HFF-Myc (cell line): ENCODE measurements around the gene INO80E.

Experiments
- DNase-seq: peaks from one replicate; pipeline ENCODE4 v3.0.0-alpha.2; 2011; ENCODE audit warnings: low read depth; ENCODE audit errors: extremely low read depth
- H3K4me3 ChIP-seq: replicated peaks from 2 replicates; pipeline ENCODE4 v1.5.1; 2011; ENCODE audit warnings: low read depth, mild to moderate bottlenecking, control low read depth, low read length
- CTCF ChIP-seq: IDR thresholded peaks from 2 replicates; pipeline ENCODE4 v1.5.1; 2012; ENCODE audit warnings: mild to moderate bottlenecking, low read depth, low read length, control low read depth; ENCODE audit errors: missing control alignments

Gene INO80E

GRCh38 chr16:29993903-29994599 lies 2.0 kb upstream of the INO80E start:
- DNase-seq = no peak
- H3K4me3 ChIP-seq = peak overlapping the region; percentile 91

GRCh38 chr16:29994600-29995323 lies 1.3 kb upstream of the INO80E start:
- peak overlapping the region; percentile 91 for H3K4me3 ChIP-seq
- no peak for TF ChIP-seq CTCF
- no peak for DNase-seq

More at GRCh38 chr16:29993903-29994599, 2.0 kb upstream of the INO80E start:
- no peak for TF ChIP-seq CTCF

DNA sequence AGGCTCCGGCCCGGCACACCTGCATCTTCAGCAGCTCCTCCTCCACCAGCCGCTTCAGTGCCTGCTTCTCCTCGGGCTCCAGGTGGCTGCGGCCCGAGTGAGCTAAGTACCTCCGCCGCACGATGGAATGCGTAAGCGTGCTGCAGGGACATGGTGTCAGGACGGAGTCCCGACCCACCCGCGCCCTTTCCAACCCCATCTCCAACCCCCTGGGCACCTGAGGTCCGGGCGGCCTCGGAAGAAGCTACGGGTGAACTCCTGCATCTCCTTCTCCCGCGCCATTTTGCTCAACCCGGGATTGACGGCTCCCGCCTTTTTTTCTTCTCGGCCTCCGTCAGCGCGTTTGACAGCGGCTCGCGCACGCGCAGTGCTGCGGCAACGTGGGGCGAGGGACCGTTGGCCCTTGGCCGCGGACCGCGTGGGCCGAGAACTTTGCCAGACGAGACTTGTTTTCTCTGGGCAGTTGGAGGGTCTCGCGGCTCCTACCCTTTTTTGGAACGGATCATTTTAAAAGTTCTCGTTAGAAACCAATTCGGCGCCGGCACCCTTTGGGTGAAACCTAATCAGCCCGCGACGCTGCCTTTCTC lies 624 bp upstream of the INO80E start, which contains the start of gene HIRIP3:
Gene HIRIP3 (minus strand): TSS at position 294 of the 587 bp plus-strand sequence. CDS start 12 bp downstream, at position 282.
- peak within 1 kb of the TSS; percentile 91 for H3K4me3 ChIP-seq
- DNase-seq = no peak
- no peak for TF ChIP-seq CTCF

GRCh38 chr16:29996766-29997250 lies 767 bp downstream of the INO80E start:
- TF ChIP-seq CTCF = no peak
- peak overlapping the region; percentile 91 for H3K4me3 ChIP-seq
- no peak for DNase-seq

GRCh38 chr16:29999605-30000004 lies 3.6 kb downstream of the INO80E start:
- no peak overlapping the region for H3K4me3 ChIP-seq
- no peak for TF ChIP-seq CTCF
- no peak for DNase-seq

GRCh38 chr16:30000735-30001631 lies 4.9 kb downstream of the INO80E start:
- no peak for DNase-seq
- H3K4me3 ChIP-seq = no peak overlapping the region

More at GRCh38 chr16:30000735-30001631, 4.9 kb downstream of the INO80E start:
- TF ChIP-seq CTCF = no peak
